A673 (cell line): ENCODE measurements around the gene THSD1.

Source experiments
- EZH2 ChIP-seq: fragments of 200-600 bp; sonication (generic); IDR thresholded peaks from 2 replicates; pipeline ENCODE4 v1.6.1; 2017; ENCODE audit warnings: borderline replicate concordance, low read depth, mild to moderate bottlenecking, mixed read lengths, antibody characterized with exemption, low read length; ENCODE audit not compliant: poor library complexity, severe bottlenecking
- TF ChIP-seq, protein P1 (sequence below): fragments of 300-800, 200-600 bp; sonication (generic); conservative IDR thresholded peaks from 2 replicates; pipeline ENCODE4 v1.5.1; 2017; ENCODE audit warnings: low read depth, mild to moderate bottlenecking, antibody characterized with exemption, low read length, moderate library complexity, mixed read lengths

DNA sequence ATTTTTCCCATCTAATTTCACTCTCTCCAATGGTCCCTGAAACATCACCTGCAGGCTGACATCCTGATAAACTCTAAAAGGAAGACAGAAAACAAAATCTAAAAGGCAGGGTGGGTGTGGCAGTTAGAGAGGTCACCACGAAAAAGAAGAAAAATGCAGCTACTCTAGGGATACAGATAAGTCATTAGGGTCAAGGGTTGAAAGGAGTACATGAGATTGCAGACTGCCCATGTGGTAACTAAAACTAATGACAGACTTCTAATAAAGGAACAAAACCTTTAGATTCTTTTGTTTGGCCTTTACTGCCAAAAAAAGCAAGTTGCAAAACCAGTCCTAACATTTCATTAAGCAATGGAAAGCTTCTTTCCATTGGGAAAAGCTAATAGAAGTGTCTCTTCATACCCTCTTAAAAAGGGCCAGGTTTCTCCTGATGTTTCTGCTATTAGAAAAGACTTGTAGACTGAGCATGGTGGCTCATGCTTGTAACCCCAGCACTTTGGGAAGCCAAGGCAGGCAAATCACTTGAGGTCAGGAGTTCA is 31.0 kb downstream of the THSD1 start:
- TF ChIP-seq, protein P1, sequence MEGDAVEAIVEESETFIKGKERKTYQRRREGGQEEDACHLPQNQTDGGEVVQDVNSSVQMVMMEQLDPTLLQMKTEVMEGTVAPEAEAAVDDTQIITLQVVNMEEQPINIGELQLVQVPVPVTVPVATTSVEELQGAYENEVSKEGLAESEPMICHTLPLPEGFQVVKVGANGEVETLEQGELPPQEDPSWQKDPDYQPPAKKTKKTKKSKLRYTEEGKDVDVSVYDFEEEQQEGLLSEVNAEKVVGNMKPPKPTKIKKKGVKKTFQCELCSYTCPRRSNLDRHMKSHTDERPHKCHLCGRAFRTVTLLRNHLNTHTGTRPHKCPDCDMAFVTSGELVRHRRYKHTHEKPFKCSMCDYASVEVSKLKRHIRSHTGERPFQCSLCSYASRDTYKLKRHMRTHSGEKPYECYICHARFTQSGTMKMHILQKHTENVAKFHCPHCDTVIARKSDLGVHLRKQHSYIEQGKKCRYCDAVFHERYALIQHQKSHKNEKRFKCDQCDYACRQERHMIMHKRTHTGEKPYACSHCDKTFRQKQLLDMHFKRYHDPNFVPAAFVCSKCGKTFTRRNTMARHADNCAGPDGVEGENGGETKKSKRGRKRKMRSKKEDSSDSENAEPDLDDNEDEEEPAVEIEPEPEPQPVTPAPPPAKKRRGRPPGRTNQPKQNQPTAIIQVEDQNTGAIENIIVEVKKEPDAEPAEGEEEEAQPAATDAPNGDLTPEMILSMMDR: no peak
- no peak for TF ChIP-seq EZH2
